GM12878 (cell line): Measurements from ENCODE around the gene PTGFRN. TPM values are rescaled to one million over a fixed set of nuclear protein-coding genes. Genes with fewer than 3 reads are reported as not detected.
"Not testable (repeated sequence)": the region's sequence is repeated elsewhere in the genome, so short reads cannot be mapped to it uniquely, and the experiment has no call there.

ENCODE experiments used
- ATAC-seq: fragments of 200-7000 bp; cut with Tn5 transposase; 3 replicates; pipeline ENCODE4 v1.9.1; 2020; ENCODE audit warnings: mild to moderate bottlenecking, moderate library complexity
- BruUV-seq: library from RNA; stranded (reverse); fragments of 400-500 nt; replicated peaks from 2 replicates; lab custom pipeline; 2021; lab: Mats Ljungman, UMichigan
- CTCF ChIA-PET: fragments of 300-600 bp; sonication (Branson Sonifier 250); formaldehyde crosslinking; extraction: SDS; loops from one replicate; lab custom pipeline; 2021; ENCODE audit warnings: inconsistent platforms; lab: Yijun Ruan, JAX
- POLR2A ChIA-PET: fragments of 350-600 bp; formaldehyde crosslinking; extraction: SDS; loops from one replicate; lab custom pipeline; 2021; ENCODE audit warnings: inconsistent platforms; lab: Charles Lee
- RAD21 ChIA-PET: fragments of 300-600 bp; sonication (Branson Sonifier 250); formaldehyde crosslinking; loops from one replicate; lab custom pipeline; 2023; ENCODE audit warnings: antibody characterized with exemption; ENCODE audit not compliant: unreplicated experiment; lab: Charles Lee
- SMC1A ChIA-PET: fragments of 300-600 bp; sonication (Branson Sonifier 250); formaldehyde crosslinking; loops from one replicate; lab custom pipeline; 2023; ENCODE audit not compliant: unreplicated experiment, uncharacterized antibody; lab: Charles Lee
- DNase-seq: peaks from one replicate; pipeline ENCODE4 v3.0.0-alpha.2; 2011; ENCODE audit warnings: low read depth, low spot score
- FAIRE-seq: peaks from 3 replicates; lab custom pipeline; 2011; peaks lifted over from hg19 to GRCh38; lab: Jason Lieb, UNC
- H2AFZ ChIP-seq: 2 replicates; pipeline ENCODE4 v1.6.0; 2011; ENCODE audit warnings: low read depth, low read length, control low read depth; ENCODE audit not compliant: control insufficient read depth
- H3K27ac ChIP-seq: 2 replicates; pipeline ENCODE4 v1.5.1; 2011; ENCODE audit warnings: control low read depth; ENCODE audit not compliant: control insufficient read depth, insufficient read depth
- H3K27me3 ChIP-seq, 2 experiments: replicated peaks in 1 of 2; 2 replicates each; pipeline versions ENCODE4 v1.6.0 to v1.6.1; 2011; ENCODE audit warnings: low read length in 1 of 2; ENCODE audit not compliant: control insufficient read depth in 2 of 2, insufficient read depth in 2 of 2
- H3K36me3 ChIP-seq, 2 experiments: 2 replicates each; pipeline ENCODE4 v1.5.1; 2011; ENCODE audit warnings: low read length in 1 of 2; ENCODE audit not compliant: control insufficient read depth in 2 of 2, insufficient read depth in 2 of 2
- H3K4me1 ChIP-seq: 2 replicates; pipeline ENCODE4 v1.6.1; 2011; ENCODE audit warnings: mild to moderate bottlenecking, low read length, moderate library complexity, mixed read lengths; ENCODE audit not compliant: control insufficient read depth, insufficient read depth
- H3K4me2 ChIP-seq: 2 replicates; pipeline ENCODE4 v1.6.0; 2011; ENCODE audit warnings: control low read depth; ENCODE audit not compliant: control insufficient read depth, insufficient read depth
- H3K4me3 ChIP-seq: fragments of 200-600 bp; sonication (generic); 2 replicates; pipeline ENCODE4 v1.5.1; 2016
- H3K79me2 ChIP-seq: 2 replicates; pipeline ENCODE4 v1.6.0; 2011; ENCODE audit warnings: low read length; ENCODE audit not compliant: control insufficient read depth, insufficient read depth
- H3K9ac ChIP-seq: 2 replicates; pipeline ENCODE4 v1.8.0; 2011; ENCODE audit warnings: low read length, control low read depth, mixed read lengths; ENCODE audit not compliant: control insufficient read depth, insufficient read depth
- H3K9me3 ChIP-seq: replicated peaks from 3 replicates; pipeline ENCODE4 v1.5.1; 2011; ENCODE audit warnings: mild to moderate bottlenecking, low read length; ENCODE audit not compliant: control insufficient read depth, insufficient read depth
- H4K20me1 ChIP-seq: 2 replicates; pipeline ENCODE4 v1.6.0; 2011; ENCODE audit not compliant: control insufficient read depth, insufficient read depth
- GABPA ChIP-seq: IDR thresholded peaks from 2 replicates; pipeline ENCODE4 v1.6.1; 2014; ENCODE audit warnings: antibody characterized with exemption, low read depth, mild to moderate bottlenecking, inconsistent platforms
- KLF5 ChIP-seq: fragments of 450-650 bp; IDR thresholded peaks from 2 replicates; pipeline ENCODE4 v1.6.1; 2014; ENCODE audit warnings: mild to moderate bottlenecking; ENCODE audit not compliant: partially characterized antibody
- RELB ChIP-seq: fragments of 450-650 bp; IDR thresholded peaks from 2 replicates; pipeline ENCODE4 v1.6.1; 2017; ENCODE audit warnings: low read depth, mild to moderate bottlenecking, moderate library complexity
- WGBS: methylation state at CpG from one replicate; pipeline ENCODE4 v1.1.6; 2016; ENCODE audit warnings: low lambda C conversion rate; ENCODE audit not compliant: insufficient replicate concordance, insufficient coverage; ENCODE audit errors: missing lambda C conversion rate; 5-methylcytosine and 5-hydroxymethylcytosine counted together
- in situ Hi-C: fragments of 300-500 bp; cut with MboI; formaldehyde crosslinking; loops from 9 replicates; pipeline ENCODE4 v1.14.3; 2018; ENCODE audit warnings: mixed read lengths
- intact Hi-C: fragments of 100-400 bp; cut with micrococcal nuclease; formaldehyde crosslinking; loops from one replicate; pipeline ENCODE4 v1.14.2; 2022; ENCODE audit not compliant: unreplicated experiment
- polyA plus RNA-seq, 11 experiments: library from polyadenylated mRNA; depleted of rRNA in 4 of 11; unstranded in 6 of 11; stranded (reverse) in 5 of 11; fragments of >200 nt; fragmentation: Nextera tagmentation in 4 of 11; fragmentation: Illumina TruSeq in 1 of 11; extraction: Ambion mirVana in 4 of 11; extraction: Trizol in 1 of 11; gene quantifications; 1 replicate in 1 of 11; 2 replicates in 10 of 11; pipeline versions ENCODE4 v1.2.1 to v1.2.3, GENCODE V29; 2011 to 2016; ENCODE audit warnings: inconsistent platforms in 2 of 11, missing spikeins in 2 of 11, low read depth in 1 of 11
- total RNA-seq, 4 experiments: library from RNA; depleted of rRNA in 3 of 4; stranded (reverse); fragments of >200 nt in 3 of 4; fragmentation: Illumina TruSeq in 1 of 4; extraction: Trizol in 1 of 4; gene quantifications; 2 replicates each; pipeline versions ENCODE4 v1.2.1 to v1.2.3, GENCODE V29; 2013 to 2021

Gene PTGFRN
- total and polyA plus RNA-seq, 10 of the 15 experiments (the other 5 are each of a cell fraction or from before 2014, with no cell fraction given): 2.7 to 8.3 (median 5.1) TPM

GRCh38 chr1:116972674-116973030 is 62.9 kb downstream of the PTGFRN start:
- Histone ChIP-seq H3K9ac (no peak overlapping the region), H3K9me3 (peaks cover 1% of the 10 kb centered on the region; the same call in 1 of the 3 replicates), H3K27me3 (0 out of 4 replicates have a peak, but pooled peaks cover 0 to 2% of the 10 kb centered on the region in 2 experiments), H3K79me2 (no peaks in the 10 kb centered on the region), H3K4me2 (no peak overlapping the region), H3K4me3 (no peak overlapping the region), H3K4me1 (no peaks in the 10 kb centered on the region), H3K27ac (no peak overlapping the region), H4K20me1 (no peaks in the 10 kb centered on the region), H3K36me3 (no peaks in the 10 kb centered on the region), H2AFZ (no peak overlapping the region)
- no peak for FAIRE-seq
- 13% methylated on average over 2 of the region's 2 CpGs for WGBS
- no peak for TF ChIP-seq RELB
- TF ChIP-seq KLF5: no peak
- no peak for TF ChIP-seq GABPA
- intact Hi-C loops: no loop called here
- no TSS peak for BruUV-seq
- RAD21 ChIA-PET: no interaction called here
- CTCF ChIA-PET: no interaction called here
- no peak for DNase-seq
- no peak for ATAC-seq
- POLR2A ChIA-PET: interaction anchor here (0.6 to 1.4 kb wide), 2 partner anchors 10 to 41 kb away, joined by 3 to 4 read pairs; no protein-coding TSS in a partner anchor
- SMC1A ChIA-PET: interaction anchor here (1.1 to 1.5 kb wide), 3 partner anchors 28 to 109 kb away, joined by 3 to 5 read pairs (median 3); partner anchors contain the start of gene CD101
- in situ Hi-C loops: no loop called here

GRCh38 chr1:116980309-116980708 is 70.6 kb downstream of the PTGFRN start:
- ATAC-seq, H3K9ac ChIP-seq, H4K20me1 ChIP-seq, intact Hi-C loops, H3K9me3 ChIP-seq, H3K79me2 ChIP-seq, H3K36me3 ChIP-seq, DNase-seq, H3K27me3 ChIP-seq, FAIRE-seq, H2AFZ ChIP-seq, BruUV-seq, POLR2A ChIA-PET, RAD21 ChIA-PET, H3K27ac ChIP-seq, H3K4me3 ChIP-seq, H3K4me1 ChIP-seq, H3K4me2 ChIP-seq, in situ Hi-C loops, CTCF ChIA-PET: not testable (repeated sequence)
- SMC1A ChIA-PET: interaction anchor here (0.8 to 1.1 kb wide), 2 partner anchors 10 to 50 kb away, joined by 3 read pairs; no protein-coding TSS in a partner anchor
- WGBS: 0% methylated on average over 1 of the region's 1 CpG
